H1 (cell line): Measurements from ENCODE around the gene TOP1. TPM values are rescaled to one million over a fixed set of nuclear protein-coding genes. Genes with fewer than 3 reads are reported as not detected.

Experiments
- RAD21 ChIP-seq, 2 experiments: IDR thresholded peaks in 1 of 2; conservative IDR thresholded peaks in 1 of 2; 2 replicates each; pipeline ENCODE4 v1.6.1; 2011; ENCODE audit warnings: low read depth in 2 of 2, low read length in 2 of 2, improper control_type of control experiment in 1 of 2, inconsistent platforms in 1 of 2, mild to moderate bottlenecking in 1 of 2, moderate library complexity in 1 of 2
- polyA plus RNA-seq, 7 experiments: library from polyadenylated mRNA; depleted of rRNA in 3 of 7; stranded (reverse) in 5 of 7; unstranded in 2 of 7; fragments of >200 nt in 5 of 7; fragments of 200-250 nt in 2 of 7; gene quantifications; 1 replicate in 5 of 7; 2 replicates in 1 of 7; 4 replicates in 1 of 7; pipeline versions ENCODE4 v1.2.1 to v1.2.3, GENCODE V29; 2011 to 2013; ENCODE audit warnings: missing spikeins in 2 of 7, mixed read lengths in 2 of 7
- total RNA-seq: library from RNA; stranded (reverse); fragmentation: NEBNext Ultra II Directional; extraction: Animal tissue kit (Norgen Biotek cat#: 25700); gene quantifications from 2 replicates; pipeline ENCODE4 v1.2.1, GENCODE V29; 2021

Gene TOP1
- total and polyA plus RNA-seq, 2 of the 8 experiments (the other 6 are each of a cell fraction or from before 2014, with no cell fraction given), result 7.4 to 108 TPM

DNA sequence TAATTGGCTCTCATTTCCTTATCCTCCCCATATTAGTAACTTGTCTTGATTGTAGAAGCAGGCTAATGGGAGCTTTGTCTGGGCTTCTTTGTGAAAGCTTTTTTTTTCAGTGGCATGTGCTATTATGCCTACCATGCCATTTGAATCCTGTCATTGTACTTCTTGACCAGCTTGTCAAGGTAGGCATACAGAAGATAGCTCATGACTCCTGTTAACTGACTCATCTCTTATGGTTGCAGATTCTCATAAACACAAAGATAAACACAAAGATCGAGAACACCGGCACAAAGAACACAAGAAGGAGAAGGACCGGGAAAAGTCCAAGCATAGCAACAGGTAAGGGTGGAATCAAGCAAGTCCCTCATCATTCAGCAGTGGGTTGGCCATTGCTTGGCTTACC, 32.5 kb downstream of the TOP1 start (continued):
- TF ChIP-seq RAD21 (IDR thresholded peaks at IDR 0.05 in 1 of 2, conservative IDR thresholded peaks at IDR 0.05 in 1 of 2; ENCODE audit: low read depth in 2 of 2, low read length in 2 of 2), result no peak
